WTC11 (cell line): ENCODE results near the gene HOXA13.

ENCODE experiments used
- CTCF ChIP-seq: fragments of 200-600 bp; IDR thresholded peaks from 2 replicates; pipeline ENCODE4 v1.8.0; 2022; ENCODE audit warnings: antibody characterized with exemption
- FOXP1 ChIP-seq: sonication (generic); formaldehyde crosslinking; IDR thresholded peaks from 2 replicates; pipeline ENCODE4 v1.8.0; 2022; ENCODE audit warnings: missing genetic modification reagents, mild to moderate bottlenecking, moderate library complexity, borderline replicate concordance
- MXD4 ChIP-seq: fragments of 250-450 bp; sonication (Bioruptor Pico); IDR thresholded peaks from 2 replicates; pipeline ENCODE4 v1.8.0; 2021; ENCODE audit warnings: mild to moderate bottlenecking, moderate library complexity, borderline replicate concordance
- USF1 ChIP-seq: sonication (generic); formaldehyde crosslinking; IDR thresholded peaks from 2 replicates; pipeline ENCODE4 v1.8.0; 2022; ENCODE audit warnings: mild to moderate bottlenecking, missing genetic modification reagents
- ZNF232 ChIP-seq: sonication (generic); formaldehyde crosslinking; IDR thresholded peaks from 2 replicates; pipeline ENCODE4 v1.8.0; 2022; ENCODE audit warnings: mild to moderate bottlenecking, missing genetic modification reagents
- ZNF416 ChIP-seq: fragments of 250-450 bp; sonication (Bioruptor Pico); IDR thresholded peaks from 2 replicates; pipeline ENCODE4 v1.9.0; 2021; ENCODE audit warnings: mild to moderate bottlenecking, inconsistent platforms

- no peak for TF ChIP-seq ZNF416 (CRISPR knock-in tag)
- no peak for TF ChIP-seq CTCF
- no peak for TF ChIP-seq ZNF232 (CRISPR knock-in tag)
- TF ChIP-seq USF1 (CRISPR knock-in tag), result no peak
- TF ChIP-seq FOXP1 (CRISPR knock-in tag), result no peak
- TF ChIP-seq MXD4 (CRISPR knock-in tag), result no peak
These were observed 5.1 kb downstream of the HOXA13 start for GRCh38 chr7:27194686-27195379.
